Embryonic facial prominence (tissue), 1 donor: ENCODE data around the gene SPTBN5.
A peak's percentile ranks its signal among the peaks of the same experiment; 100 is the strongest.
"Not testable (repeated sequence)": the region's sequence is repeated elsewhere in the genome, so short reads cannot be mapped to it uniquely, and the experiment has no call there.

ENCODE experiments used
- DNase-seq: peaks from one replicate; pipeline ENCODE4 v3.0.0-alpha.2; 2016; ENCODE audit errors: extremely low spot score

SPTBN5 gene

DNA sequence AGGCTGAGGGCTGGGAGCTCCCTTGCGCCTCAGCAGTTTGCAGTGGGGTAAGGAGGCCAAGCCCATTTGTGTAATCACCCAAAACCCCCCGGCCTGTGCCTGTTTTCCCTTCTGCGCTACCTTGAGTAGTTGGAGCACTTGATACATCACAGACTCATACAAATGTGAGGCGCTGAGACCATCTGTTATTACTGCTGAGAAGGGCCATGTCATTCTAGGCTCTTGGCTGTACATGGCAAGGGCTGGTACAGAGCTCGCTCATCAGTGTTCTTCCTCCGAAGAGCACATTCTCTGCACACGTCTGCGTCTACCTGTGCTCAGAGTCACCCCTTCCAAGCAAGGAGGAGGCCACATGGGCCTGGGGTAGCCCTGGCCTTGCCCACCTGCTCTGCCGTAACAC, 45.9 kb downstream of the SPTBN5 start:
- no peak for DNase-seq

DNA sequence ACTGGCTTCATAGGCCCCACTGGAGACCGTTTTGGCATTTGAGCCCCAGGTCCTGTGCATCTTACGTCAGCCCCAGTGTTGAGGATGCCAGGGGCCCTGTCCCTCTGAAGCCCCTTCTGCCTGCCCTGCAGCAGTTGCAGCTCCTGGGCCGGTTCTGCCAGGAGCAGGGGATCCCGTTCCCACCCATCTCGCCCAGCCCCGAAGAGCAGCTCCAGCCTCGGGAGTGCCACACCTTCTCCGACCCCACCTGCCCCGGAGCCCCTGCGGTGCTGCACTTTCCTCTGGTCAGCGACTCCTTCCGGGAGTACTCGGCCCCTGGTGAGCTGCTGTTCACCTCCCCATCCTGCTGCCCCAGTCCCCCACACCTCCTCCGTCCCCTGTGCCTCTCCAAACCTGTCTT, 46.6 kb downstream of the SPTBN5 start:
- DNase-seq = no peak

DNA sequence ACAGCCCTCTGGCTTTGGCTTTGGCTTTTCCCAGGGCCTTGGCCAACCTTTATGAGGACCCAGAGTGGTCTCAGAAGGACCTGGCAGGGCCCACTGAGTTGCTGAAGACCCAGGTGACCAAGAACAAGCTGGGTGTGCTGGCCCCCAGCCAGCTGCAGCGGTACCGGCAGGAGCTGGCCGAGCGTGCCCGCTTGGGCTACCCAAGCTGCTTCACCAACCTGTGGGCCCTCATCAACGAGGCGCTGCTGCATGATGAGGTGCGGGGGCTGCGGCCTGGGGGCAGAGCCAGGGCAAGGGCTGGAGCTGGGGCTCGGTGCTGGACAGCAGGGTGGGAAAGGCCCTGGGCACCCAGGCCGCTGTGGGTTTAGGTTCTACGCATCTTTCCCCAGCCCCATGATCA, 49.0 kb downstream of the SPTBN5 start:
- DNase-seq = no peak

DNA sequence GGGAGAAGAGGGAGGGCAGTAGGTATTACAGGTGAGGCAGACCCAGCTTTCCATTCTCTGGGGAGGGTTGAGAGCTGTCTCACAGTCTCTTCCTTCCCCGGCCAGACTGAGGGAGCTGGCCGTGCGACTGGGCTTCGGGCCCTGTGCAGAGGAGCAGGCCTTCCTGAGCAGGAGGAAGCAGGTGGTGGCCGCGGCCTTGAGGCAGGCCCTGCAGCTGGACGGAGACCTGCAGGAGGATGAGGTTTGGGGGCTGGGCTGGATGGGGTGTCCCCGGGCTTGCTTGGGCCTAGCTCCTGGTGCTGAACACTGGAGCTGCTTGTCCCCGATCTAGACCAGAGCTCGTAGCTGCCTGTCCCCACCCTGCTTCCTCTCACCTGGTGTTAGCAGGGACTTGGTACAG, 50.3 kb downstream of the SPTBN5 start:
- no peak for DNase-seq

DNA sequence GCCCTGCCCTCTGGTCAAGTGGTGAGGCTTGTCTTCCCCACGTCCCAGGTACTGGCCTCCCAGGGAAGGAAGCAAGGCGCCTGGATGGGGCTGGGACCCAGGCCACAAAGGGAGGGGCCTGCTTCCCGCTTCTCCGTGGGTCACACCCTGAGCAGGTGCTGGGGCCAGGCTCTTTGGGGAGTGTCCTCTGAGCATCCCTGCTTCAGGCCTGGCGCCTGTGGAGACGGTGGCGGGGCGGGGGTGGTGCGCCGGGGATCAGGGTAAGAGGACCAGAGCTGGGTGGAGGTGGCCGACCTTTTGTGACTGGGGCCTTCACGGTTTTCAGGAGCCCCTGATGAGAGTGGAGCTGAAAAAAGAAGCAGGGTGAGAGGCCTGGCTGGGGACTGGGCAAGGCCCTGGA, 51.6 kb downstream of the SPTBN5 start:
- no peak for DNase-seq

DNA sequence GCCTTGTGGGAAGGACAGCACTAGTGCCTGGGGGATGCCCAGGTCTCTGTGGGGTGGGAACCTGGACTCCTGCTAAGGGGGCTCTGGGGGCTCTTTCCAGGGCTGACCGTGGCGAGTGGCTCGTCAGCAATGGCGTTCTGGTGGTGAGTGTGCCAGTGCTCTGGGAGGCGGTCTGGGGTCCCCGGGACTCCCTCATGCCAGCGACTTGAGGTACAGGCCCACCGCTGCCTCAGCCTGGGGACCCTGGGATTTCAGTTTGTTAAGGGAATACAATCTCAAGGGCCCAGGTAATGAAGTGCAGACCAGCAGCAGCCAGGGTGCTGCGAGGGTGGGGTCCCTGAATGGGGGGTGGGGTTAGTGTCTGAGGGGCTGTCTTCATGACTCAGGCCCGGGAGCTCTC, 52.7 kb downstream of the SPTBN5 start:
- no peak for DNase-seq

DNA sequence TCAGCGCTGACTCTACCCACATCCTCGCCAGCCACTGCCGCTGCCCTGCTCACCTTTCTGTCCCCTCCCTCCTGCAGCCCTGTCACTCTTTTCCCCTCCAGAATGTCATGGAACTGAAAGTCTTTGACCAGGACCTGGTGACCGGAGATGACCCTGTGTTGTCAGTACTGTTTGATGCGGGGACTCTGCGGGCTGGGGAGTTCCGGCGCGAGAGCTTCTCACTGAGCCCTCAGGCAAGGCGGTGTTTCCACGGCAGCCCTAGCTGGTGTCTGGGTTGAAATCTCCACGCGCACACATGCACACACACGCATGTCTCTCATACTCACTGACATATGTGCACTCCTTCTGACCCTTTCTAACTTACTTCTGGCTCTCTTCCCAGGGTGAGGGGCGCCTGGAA, 53.2 kb downstream of the SPTBN5 start:
- no peak for DNase-seq

DNA sequence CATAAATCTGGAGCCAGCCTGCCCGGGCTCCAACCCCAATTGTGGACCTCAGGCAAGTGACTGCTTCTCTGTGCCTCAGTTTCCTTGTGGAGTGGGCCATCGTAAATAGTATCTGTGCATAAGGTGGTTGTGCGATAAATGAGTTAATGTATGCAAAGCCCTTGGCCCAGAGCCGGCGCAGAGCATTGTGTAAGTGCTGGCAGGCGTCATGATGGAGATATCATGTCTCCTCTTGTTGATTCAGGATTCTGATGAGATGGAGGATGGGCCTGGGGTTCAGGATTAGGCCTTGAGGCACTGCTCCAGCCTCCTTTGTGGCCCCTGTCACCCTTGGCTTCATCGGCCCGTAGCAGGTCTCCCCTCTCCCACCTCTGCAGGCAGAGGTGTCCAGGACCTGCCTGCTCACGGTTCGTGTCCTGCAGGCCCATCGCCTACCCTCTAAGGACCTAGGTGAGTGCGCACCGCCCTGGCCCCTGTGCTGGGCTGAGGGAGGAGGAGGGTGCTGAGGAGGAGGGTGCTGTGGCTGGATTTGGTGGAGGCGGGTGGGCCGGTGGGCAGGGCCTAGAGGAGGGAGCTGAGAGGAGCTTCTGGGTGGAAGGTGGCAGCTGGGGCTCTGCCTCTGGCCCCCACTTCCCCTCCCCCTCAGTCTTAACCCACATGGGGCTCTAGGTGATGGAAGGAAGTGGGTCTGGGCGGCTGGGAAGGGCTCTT, 53.9 kb downstream of the SPTBN5 start:
- DNase-seq = no peak

DNA sequence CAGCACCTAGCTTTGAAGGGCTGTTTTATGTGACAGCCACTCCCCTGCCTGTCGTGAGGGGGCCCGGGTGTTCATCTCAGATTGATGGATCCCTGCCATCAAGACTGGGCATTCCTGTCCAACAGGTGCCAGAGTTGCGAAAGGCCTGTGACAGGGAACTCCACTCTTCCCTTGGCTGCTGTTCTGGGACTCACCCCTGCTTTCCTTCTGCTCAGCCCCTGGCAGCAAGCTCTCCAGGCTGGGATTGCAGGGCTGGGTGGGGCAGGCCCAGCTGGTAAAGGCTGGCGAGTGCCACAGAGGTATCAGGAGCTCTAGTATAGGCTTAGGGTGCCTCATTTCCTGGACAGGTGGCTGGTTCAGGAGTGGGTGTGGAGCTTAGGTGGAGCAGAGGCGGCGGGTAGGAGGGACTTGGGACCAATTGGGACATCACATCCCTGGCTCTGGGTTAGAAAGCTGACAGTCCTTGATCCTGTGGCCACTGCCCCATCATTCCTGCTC, 55.4 kb downstream of the SPTBN5 start, which contains the start of gene PLA2G4B:
Gene PLA2G4B (plus strand): TSS at position 448 of the 498 bp plus-strand sequence. CDS start 67 bp downstream, outside the sequence.
- no peak for DNase-seq

DNA sequence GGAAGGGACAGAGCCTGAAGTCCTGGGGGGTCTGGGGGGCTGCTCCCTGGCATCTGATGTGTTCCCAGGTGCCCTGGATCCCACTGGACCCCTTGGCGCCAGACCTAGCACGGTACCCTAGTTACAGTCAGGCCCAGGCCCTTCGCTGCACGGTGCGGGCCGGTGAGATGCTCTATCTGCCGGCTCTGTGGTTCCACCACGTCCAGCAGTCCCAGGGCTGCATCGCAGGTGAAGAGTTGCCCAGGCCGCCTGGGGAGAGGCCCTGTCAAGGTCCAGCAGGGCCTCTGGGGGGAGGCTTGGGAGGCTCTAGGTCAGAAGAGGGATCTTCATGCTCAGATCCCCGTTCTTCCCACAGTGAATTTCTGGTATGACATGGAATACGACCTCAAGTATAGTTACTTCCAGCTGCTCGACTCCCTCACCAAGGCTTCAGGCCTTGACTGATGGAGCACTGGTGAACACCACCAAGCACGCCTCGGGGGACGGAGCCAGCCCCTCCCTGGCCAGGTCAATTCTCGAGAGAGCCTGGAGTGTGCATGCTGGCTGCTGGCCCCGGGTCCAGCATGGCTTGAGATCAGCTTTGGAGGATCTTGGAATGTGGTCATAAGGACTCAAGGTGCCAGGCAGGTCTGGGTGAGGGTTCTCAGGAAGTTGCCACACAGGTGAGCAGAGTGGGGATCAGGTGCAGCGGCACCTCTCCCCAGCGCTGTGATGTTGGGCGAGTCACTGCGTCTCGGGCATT, 57.0 kb downstream of the SPTBN5 start:
- no peak for DNase-seq

DNA sequence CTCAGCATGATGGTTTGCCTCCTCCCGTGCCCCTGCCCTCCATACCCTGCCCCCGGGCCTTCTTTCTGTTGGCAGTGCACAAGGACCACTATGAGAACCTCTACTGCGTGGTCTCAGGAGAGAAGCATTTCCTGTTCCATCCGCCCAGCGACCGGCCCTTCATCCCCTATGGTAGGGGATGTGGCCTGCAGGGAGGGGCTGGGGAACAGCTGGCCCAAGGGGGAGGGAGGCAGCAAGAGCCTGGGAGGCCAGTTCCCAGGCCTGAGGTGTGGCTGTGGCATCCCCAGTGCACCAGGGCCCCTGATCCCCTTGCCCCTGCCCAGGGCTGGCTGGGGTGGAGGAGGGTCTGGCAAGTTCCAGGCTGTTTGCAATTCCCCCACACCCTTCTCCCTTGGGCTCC, 57.8 kb downstream of the SPTBN5 start:
- DNase-seq = no peak

DNA sequence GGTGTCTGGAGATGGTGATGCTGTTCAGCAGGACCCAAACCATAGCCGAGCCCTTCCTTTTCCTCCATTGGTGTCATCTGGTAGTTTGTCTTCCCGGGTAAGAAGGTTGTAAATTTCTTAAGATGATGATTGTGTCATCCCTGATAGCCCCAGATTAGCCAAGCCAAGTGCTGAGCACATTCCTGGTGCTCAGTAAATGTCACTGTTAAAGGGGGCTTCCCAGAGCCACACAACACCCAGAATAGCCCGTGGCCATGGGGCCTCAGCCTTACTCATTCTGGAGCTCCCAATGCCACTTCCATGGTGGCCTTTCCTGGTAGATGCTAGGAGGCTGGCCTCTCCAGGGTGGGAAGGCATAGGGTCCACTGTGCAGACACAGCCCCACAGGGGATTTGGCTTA, 59.8 kb downstream of the SPTBN5 start:
- DNase-seq = no peak

DNA sequence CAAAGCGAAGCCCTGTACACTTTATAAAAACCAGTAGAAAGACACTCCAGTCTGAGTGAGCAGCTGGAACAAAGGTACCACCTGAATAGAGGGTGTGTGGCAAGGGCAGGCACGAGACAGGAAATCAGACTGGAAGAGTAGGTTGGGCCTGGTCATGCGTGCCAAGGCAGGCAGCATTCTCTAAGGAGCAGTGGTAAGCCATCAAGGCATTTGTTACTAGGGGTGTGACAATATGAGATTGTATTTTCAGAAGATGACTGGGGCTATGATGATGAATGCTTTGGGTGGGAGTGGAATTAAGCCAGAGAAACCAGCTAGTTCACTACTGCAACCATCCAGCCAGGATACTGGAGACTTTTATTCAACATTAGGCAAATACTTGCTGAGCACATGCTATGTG, 61.0 kb downstream of the SPTBN5 start:
- DNase-seq = peak; percentile 7

DNA sequence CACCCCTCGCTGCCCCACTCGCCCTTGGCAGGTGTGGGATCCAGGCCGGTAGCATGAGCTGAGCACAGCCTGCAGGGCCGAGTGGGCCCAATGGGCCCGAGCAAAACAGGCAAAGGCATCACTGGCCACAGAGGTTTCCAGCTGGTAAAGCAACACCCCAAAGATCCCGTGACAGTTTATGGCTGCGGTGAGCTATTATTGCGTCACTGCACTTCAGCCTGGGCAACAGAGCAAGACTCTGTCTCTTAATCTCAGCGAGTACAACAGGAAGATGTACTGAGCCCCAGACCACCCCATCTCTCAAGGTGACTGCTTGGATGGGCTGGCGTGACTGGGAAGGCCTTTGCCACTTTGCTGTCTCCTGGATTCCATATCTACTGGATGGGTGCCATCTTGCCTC, 61.6 kb downstream of the SPTBN5 start:
- DNase-seq = no peak

DNA sequence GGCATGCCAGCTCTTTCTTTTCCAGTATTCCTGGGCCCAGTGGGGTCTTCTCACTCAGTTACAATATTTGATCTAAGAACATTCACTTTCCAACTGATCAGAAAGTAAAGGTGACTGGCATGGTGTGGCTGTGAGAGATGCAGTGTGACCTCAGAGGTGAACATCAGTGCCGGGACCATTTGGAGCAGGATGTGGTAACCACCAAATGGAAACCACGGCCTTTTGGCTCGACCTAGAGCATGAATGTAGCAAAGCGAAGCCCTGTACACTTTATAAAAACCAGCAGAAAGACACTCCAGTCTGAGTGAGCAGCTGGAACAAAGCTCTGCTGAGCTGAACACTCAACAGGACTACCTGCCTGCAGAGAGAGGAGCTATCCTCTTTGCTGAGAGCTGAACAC, 62.6 kb downstream of the SPTBN5 start:
- DNase-seq = not testable (repeated sequence)

DNA sequence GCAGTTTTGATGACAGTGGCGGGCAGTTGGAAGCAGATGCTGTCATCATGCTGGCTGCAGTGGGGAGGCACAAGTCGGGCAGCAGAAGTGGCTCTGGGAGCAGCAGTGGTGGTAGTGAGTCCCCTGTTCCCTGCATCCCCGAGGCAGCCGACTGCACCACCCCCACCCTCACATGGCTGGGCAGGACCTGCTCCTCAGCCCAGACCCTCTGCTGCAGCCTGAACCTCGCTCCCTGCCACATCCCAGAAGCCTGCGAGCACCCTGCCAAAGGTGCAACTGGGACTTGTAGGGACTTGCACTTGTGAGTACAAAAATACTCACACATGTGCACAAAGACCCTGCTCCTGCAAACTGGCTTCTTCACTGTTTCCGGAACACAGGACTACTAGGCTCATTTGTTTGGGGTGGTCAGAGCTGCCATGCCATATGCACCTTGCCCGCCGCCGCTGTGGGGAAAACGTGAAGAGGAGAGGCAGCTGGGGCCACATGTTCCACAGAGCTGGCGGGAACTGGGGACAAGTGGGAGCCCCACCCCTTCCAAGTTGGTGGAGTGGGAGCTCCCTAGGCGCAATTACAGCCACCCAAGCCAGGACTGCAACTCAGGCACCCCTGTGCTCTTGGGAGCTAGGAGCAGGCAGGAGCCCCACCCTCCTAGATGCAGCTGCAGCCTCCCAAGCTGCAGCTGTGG, 63.8 kb downstream of the SPTBN5 start:
- DNase-seq = no peak

DNA sequence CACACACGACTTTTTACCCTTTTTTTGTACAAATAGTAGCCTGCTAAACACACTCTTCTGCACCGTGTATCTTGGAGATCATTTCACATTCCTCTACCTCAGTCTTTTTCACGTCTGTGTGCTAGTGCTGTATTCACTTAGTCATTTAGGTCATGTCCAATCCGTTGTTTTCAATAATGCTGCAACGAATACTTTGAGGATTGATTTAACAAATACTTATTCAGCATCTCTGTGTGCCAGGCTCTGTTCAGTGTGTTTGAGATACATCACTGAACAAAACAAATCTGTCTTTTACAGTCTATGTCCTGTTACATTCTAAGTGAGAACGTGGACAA, 65.1 kb downstream of the SPTBN5 start:
- DNase-seq = no peak

DNA sequence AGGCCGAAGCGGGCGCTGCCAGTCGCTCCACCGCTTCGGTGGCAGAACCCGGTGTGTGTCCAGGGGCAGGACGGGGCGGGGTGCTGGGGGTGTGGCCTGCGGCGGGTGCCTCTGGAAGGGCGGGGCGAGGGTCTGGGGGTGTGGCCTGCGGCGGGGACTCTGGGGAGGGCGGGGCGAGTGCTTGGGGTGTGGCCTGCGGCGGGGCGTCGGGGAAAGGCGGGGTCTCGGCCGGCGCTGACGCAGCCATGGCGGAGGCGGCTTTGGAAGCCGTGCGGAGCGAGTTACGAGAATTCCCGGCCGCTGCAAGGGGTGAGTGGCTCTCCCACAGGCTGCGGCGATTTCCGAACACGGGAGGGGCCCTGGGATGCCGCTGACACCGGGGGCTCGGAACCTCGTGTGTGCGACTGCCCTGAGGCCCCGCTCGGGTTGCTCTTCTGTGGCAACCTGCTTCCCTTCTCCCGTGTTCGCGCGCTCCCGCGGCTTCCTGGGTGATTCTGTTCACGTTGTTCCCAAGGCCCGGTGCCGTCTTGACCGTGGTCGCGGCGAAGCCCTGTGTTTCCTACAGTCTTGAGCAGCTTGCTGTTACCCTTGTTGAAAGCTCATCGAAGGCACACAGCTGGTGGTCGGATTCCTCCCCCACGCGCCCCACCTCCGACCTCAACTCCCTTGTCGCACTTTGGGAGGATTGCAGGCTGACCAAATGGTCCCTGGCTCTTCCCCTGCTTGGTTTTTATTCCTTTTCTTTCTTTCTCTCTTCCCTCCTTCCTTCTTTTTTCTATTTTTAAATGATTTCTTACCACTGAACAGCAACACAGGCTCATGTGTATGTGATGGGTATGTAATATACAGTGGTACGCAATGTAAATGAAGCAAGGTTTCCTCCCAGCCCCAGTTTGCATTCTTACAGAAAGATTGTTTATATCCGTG, 65.7 kb downstream of the SPTBN5 start, which contains the start of gene JMJD7:
Gene JMJD7 (plus strand): TSS at position 213 of the 927 bp plus-strand sequence. CDS start 33 bp downstream, at position 246.
- DNase-seq = peak; percentile 62

DNA sequence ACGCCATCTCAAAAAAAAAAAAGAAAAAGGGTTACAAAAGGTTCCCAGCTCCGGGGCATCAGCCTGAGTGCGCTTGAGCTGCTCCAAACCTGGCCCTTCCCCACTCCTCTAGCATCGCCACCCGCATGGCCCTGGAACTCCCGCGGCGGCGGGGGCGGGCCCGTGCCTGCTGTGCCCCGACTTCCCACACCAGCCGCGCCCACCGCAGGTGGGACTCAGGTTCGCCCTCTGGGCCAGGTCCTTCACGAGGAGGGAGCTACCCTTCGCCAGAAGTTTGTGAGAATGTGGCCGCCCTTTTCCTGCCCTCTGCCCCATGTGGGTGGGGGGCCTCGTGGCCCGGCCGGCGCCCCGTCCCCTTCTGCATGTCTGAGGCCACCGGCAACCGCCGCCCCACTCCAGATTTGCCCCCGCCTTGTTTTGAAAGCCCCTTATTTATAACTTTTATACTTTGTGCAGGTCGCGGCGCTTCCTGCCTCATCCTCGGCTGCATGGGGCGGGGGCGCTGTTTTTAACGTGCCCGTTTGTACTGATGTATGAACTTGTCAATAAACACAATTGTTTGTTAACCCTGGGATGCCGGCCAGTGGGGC, 66.5 kb downstream of the SPTBN5 start:
- no peak for DNase-seq

DNA sequence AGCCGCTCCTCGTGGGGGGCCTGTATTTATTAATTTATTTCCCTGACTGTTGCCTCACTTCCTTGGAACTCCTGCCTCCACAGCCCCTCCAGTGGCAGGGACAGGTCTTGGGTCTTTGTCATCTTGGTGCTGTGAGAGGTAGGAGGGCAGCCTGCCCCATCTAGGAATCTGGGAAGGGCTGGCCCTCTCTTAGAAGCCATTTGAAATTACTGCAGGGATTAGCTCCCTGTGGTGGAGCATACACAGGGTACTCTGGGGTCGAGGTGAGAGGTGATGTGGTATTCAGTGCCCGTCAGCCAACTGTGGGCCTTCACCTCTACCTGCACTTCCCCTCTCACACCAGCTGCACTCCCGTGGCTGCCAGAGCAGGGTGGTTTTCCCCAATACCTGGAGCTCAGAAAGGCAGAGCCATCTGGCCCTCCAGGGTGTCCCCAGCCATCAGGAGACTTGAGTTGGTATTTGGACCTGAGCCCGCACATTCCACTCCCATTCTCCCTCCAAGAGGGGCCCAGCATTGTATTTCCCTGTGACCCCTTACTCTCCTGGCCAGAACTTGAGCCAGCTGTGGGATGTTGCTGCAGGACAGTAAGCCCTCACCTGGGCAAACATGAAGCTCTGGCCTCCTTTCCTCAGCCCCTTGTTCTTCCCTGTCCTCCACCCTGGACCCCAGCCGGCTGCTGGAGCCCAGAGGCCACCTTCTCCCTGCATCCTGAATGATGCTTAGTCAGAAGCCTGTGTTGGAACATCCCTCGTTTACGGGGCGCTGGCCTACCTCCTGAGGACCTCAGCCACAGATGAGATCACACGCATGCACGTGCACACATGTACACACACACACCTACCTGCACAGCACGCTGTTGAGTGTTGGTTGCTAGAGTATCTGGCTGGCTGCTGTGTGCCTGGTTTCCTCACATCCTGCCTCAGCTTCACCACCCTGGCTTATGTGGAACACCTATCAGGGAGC, 68.0 kb downstream of the SPTBN5 start:
- no peak for DNase-seq
